Ascending aorta (tissue), 2 donors: ENCODE results near the gene ZNF681. TPM values are rescaled to one million over a fixed set of nuclear protein-coding genes. Genes with fewer than 3 reads are reported as not detected.

Experiments used
- DNase-seq, 2 donors: peaks; one replicate each; pipeline ENCODE4 v3.0.0-alpha.2; 2019; ENCODE audit warnings: low spot score in 2 of 2
- H3K27ac ChIP-seq, 2 donors: fragments of 200-600 bp; sonication (generic); one replicate each; pipeline ENCODE4 v1.5.1; 2016 to 2017; ENCODE audit warnings: mild to moderate bottlenecking in 1 of 2
- H3K27me3 ChIP-seq: fragments of 200-600 bp; sonication (generic); one replicate; pipeline ENCODE4 v1.5.1; 2017
- H3K36me3 ChIP-seq, 2 donors: fragments of 200-600 bp; sonication (generic); one replicate each; pipeline ENCODE4 v1.5.1; 2016
- H3K4me1 ChIP-seq, 2 donors: fragments of 200-600 bp; sonication (generic); one replicate each; pipeline ENCODE4 v1.5.1; 2016 to 2017; ENCODE audit warnings: mild to moderate bottlenecking in 1 of 2
- H3K4me3 ChIP-seq, 2 donors: fragments of 200-600 bp; sonication (generic); one replicate each; pipeline ENCODE4 v1.5.1; 2016 to 2017; ENCODE audit warnings: mild to moderate bottlenecking in 1 of 2
- H3K9me3 ChIP-seq, 2 donors: fragments of 200-600 bp; sonication (generic); one replicate each; pipeline ENCODE4 v1.5.1; 2016
- CTCF ChIP-seq, 3 experiments: fragments of 200-600 bp in 2 of 3; fragments of 450-650 bp in 1 of 3; sonication (generic) in 2 of 3; IDR thresholded peaks; one replicate each; pipeline ENCODE4 v1.5.1; 2016 to 2019; ENCODE audit warnings: antibody characterized with exemption in 3 of 3, mild to moderate bottlenecking in 1 of 3, moderate library complexity in 1 of 3
- intact Hi-C: fragments of 100-400 bp; cut with DNase I; formaldehyde crosslinking; loops from one replicate; pipeline ENCODE4 v1.15.1; 2023
- total RNA-seq: library from RNA; depleted of rRNA; stranded (reverse); fragments of >200 nt; gene quantifications from one replicate; pipeline ENCODE4 v1.1.0, GENCODE V29; 2016

Gene ZNF681
- total RNA-seq, 1 donor from 2014 or later, result 1.9 TPM

DNA sequence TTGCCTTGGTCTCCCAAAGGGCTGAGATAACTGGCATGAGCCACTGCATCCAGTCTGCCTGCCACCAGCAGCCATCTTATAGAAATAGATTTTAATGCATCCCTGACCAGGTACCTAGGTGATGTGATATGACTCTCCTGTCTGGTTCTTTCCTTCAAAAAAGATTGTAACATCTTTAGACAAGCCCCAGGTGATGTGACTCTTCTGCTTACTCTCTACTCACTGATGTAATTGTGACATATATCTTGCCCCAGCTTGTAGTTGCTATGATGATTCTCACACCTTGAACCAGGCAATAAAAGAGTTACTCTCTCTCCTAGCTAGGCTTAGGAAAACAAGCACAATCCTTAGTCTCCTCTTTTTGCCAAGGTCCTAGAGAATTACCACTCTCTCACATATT lies 30.6 kb upstream of the ZNF681 start:
- DNase-seq, result no peak

GRCh38 chr19:23788411-23788810 lies 29.7 kb upstream of the ZNF681 start:
- no peaks in the 10 kb centered on the region for H3K27me3 ChIP-seq
- no peak for TF ChIP-seq CTCF (IDR thresholded peaks at IDR 0.05)
- H3K9me3 ChIP-seq, result peaks cover 0 to 4% of the 10 kb centered on the region in 2 donors
- H3K36me3 ChIP-seq, result peaks cover 0 to 2% of the 10 kb centered on the region in 2 donors
- DNase-seq, result no peak
- no peak overlapping the region for H3K27ac ChIP-seq
- intact Hi-C loops, result no loop called here
- no peaks in the 10 kb centered on the region for H3K4me1 ChIP-seq
- no peak overlapping the region for H3K4me3 ChIP-seq

More for the DNA sequence above, 30.6 kb upstream of the ZNF681 start:
- Histone ChIP-seq H3K27me3 (no peaks in the 10 kb centered on the region), H3K36me3 (no peaks in the 10 kb centered on the region), H3K4me1 (no peaks in the 10 kb centered on the region), H3K9me3 (peaks cover 0 to 4% of the 10 kb centered on the region in 2 donors), H3K27ac (no peak overlapping the region), H3K4me3 (no peak overlapping the region)
- intact Hi-C loops, result no loop called here
- no peak for TF ChIP-seq CTCF (IDR thresholded peaks at IDR 0.05)

DNA sequence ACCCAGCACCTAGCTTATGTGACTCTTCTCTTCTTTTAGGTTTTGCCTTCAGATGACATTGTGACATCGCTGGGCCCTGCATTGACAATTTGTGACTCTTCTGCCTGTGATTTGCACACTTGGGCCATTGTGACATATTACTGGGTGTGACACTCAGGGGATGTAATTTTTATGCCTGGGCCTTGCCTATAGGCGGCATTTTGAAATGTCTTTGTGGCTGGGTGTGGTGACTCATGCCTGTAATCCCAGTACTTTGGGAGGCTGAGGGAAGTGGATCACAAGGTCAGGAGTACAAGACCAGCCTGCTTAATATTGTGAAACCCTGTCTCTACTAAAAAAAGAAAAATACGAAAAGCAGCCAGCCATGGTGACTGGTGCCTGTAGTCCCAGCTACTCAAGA lies 28.4 kb upstream of the ZNF681 start:
- H3K4me3 ChIP-seq, result no peak overlapping the region
- H3K9me3 ChIP-seq, result no peaks in the 10 kb centered on the region
- no peaks in the 10 kb centered on the region for H3K4me1 ChIP-seq
- no peaks in the 10 kb centered on the region for H3K27me3 ChIP-seq
- no peak overlapping the region for H3K27ac ChIP-seq
- H3K36me3 ChIP-seq, result peaks cover 0 to 2% of the 10 kb centered on the region in 2 donors
- intact Hi-C loops, result no loop called here
- no peak for DNase-seq
- TF ChIP-seq CTCF (IDR thresholded peaks at IDR 0.05), result no peak

DNA sequence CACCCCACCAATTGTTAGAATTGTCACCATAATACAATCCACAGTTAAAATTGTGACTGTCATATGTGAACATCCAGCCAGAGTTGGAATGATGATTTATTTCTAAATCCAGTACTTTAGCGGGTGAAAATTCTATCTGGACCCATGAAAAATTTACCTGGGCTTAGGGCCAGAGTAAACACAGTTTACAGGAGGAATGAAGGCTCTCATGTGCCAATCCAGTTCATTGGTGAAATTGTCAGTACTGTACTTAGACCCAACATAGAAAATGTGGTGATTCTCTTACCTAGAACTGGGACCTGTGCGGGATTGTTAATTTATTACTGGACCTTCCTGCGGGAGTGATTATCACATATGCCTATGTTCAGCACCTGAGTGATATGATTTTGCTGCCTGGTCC lies 27.3 kb upstream of the ZNF681 start:
- no peak for TF ChIP-seq CTCF (IDR thresholded peaks at IDR 0.05)
- Histone ChIP-seq H3K4me3 (no peak overlapping the region), H3K27me3 (no peaks in the 10 kb centered on the region), H3K27ac (no peak overlapping the region), H3K9me3 (no peaks in the 10 kb centered on the region), H3K36me3 (peaks cover 0 to 2% of the 10 kb centered on the region in 2 donors), H3K4me1 (no peaks in the 10 kb centered on the region)
- intact Hi-C loops, result no loop called here
- no peak for DNase-seq

DNA sequence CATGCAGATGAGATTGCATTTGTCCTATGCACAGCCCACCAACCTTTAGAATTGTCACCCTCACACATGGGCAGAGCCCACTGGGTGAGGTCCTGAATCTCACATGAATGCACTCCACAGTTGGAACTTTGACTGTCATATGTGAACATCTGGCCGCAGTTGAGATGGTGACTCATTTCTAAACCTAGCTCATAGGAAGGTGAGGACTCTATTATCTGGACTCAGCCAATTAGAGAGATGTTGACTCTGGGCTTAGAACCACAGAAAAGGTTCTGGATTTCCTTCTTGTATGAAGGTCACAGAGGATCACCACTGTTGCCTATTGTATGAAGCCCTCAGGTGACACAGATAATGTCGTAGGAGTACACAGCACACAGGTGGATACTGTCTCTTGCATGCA lies 25.6 kb upstream of the ZNF681 start:
- Histone ChIP-seq H3K9me3 (no peaks in the 10 kb centered on the region), H3K27me3 (no peaks in the 10 kb centered on the region), H3K36me3 (peaks cover 0 to 8% of the 10 kb centered on the region in 2 donors), H3K4me1 (no peaks in the 10 kb centered on the region), H3K4me3 (no peak overlapping the region), H3K27ac (no peak overlapping the region)
- intact Hi-C loops, result no loop called here
- TF ChIP-seq CTCF (IDR thresholded peaks at IDR 0.05), result no peak
- no peak for DNase-seq

DNA sequence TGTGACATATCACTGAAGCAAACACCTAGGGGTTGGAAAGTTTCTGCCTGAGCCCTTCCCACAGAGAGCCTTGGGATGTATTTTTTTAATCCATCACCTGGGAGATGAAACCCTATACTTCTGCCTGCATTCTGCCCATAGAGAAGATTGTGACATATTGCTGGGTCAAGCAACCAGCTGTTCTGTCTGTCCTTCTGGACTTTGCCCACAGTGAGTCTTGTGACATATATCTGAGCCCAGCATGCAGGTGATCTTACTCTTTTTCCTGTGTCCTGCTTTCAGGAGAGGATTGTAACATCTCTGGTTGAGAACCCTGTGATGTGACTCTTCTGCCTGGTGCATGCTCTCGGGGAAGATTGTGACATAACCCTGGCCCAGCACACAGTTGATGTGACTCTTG lies 24.9 kb upstream of the ZNF681 start:
- no peak overlapping the region for H3K27ac ChIP-seq
- H3K9me3 ChIP-seq, result no peaks in the 10 kb centered on the region
- H3K4me1 ChIP-seq, result no peaks in the 10 kb centered on the region
- no peaks in the 10 kb centered on the region for H3K27me3 ChIP-seq
- no peak overlapping the region for H3K4me3 ChIP-seq
- intact Hi-C loops, result no loop called here
- no peak for TF ChIP-seq CTCF (IDR thresholded peaks at IDR 0.05)
- peaks cover 0 to 8% of the 10 kb centered on the region in 2 donors for H3K36me3 ChIP-seq
- no peak for DNase-seq
